IMR-90 (cell line): ENCODE results near the gene ATP2C2.

Experiments used
- BHLHE40 ChIP-seq: fragments of 150-350 bp; IDR thresholded peaks from 2 replicates; pipeline ENCODE4 v1.6.1; 2016; ENCODE audit warnings: mild to moderate bottlenecking, low read depth, low read length
- CEBPB ChIP-seq: IDR thresholded peaks from 2 replicates; pipeline ENCODE4 v1.6.1; 2012; ENCODE audit warnings: low read depth, low read length, improper control_type of control experiment
- CTCF ChIP-seq: conservative IDR thresholded peaks from 2 replicates; pipeline ENCODE4 v1.5.1; 2012; ENCODE audit warnings: mild to moderate bottlenecking, low read depth, low read length, improper control_type of control experiment
- ELK1 ChIP-seq: fragments of 150-350 bp; IDR thresholded peaks from 2 replicates; pipeline ENCODE4 v1.6.1; 2016; ENCODE audit warnings: low read depth, mild to moderate bottlenecking, low read length, moderate library complexity, borderline replicate concordance
- MAFK ChIP-seq: IDR thresholded peaks from 2 replicates; pipeline ENCODE4 v1.6.1; 2012; ENCODE audit warnings: low read depth, low read length, improper control_type of control experiment
- MXI1 ChIP-seq: IDR thresholded peaks from 2 replicates; pipeline ENCODE4 v1.6.1; 2012; ENCODE audit warnings: low read depth, mild to moderate bottlenecking, low read length, moderate library complexity, borderline replicate concordance
- POLR2A ChIP-seq: IDR thresholded peaks from 2 replicates; pipeline ENCODE4 v1.6.1; 2012; ENCODE audit warnings: mild to moderate bottlenecking, low read depth, low read length
- RAD21 ChIP-seq: IDR thresholded peaks from 2 replicates; pipeline ENCODE4 v1.6.1; 2012; ENCODE audit warnings: low read length, improper control_type of control experiment
- RFX5 ChIP-seq: IDR thresholded peaks from 2 replicates; pipeline ENCODE4 v1.8.0; 2012; ENCODE audit warnings: low read depth, mild to moderate bottlenecking, low read length, moderate library complexity
- SMC3 ChIP-seq: fragments of 150-350 bp; IDR thresholded peaks from 2 replicates; pipeline ENCODE4 v1.6.1; 2016; ENCODE audit warnings: low read depth, mild to moderate bottlenecking, antibody characterized with exemption, low read length, moderate library complexity
- USF2 ChIP-seq: fragments of 150-350 bp; IDR thresholded peaks from 2 replicates; pipeline ENCODE4 v1.6.1; 2017; ENCODE audit warnings: mild to moderate bottlenecking, antibody characterized with exemption, low read length, low read depth

GRCh38 chr16:84454611-84455010, 86.3 kb downstream of the ATP2C2 start:
- TF ChIP-seq POLR2A (no peak), CTCF (no peak), MXI1 (no peak), ELK1 (no peak), USF2 (no peak), MAFK (no peak), RAD21 (no peak), CEBPB (no peak), BHLHE40 (no peak), RFX5 (no peak), SMC3 (no peak)
